Calu3 (cell line): ENCODE measurements around the gene GRM1. TPM values are rescaled to one million over a fixed set of nuclear protein-coding genes. Genes with fewer than 3 reads are reported as not detected.

Experiments
- BruUV-seq: library from RNA; stranded (reverse); fragments of 400-500 nt; replicated peaks from 2 replicates; lab custom pipeline; 2021; lab: Mats Ljungman, UMichigan
- CTCF ChIA-PET: fragments of 300-600 bp; sonication (Branson Sonifier 250); formaldehyde crosslinking; loops from one replicate; lab custom pipeline; 2022; ENCODE audit warnings: antibody characterized with exemption; lab: Charles Lee
- DNase-seq: peaks from one replicate; pipeline ENCODE4 v3.0.0; 2022
- H3K27ac Mint-ChIP-seq: one replicate; pipeline ENCODE4 v1.8.0; 2022; ENCODE audit warnings: mixed read lengths; ENCODE audit not compliant: unreplicated experiment
- H3K27me3 Mint-ChIP-seq: one replicate; pipeline ENCODE4 v1.8.0; 2022; ENCODE audit warnings: mixed read lengths; ENCODE audit not compliant: unreplicated experiment
- H3K36me3 Mint-ChIP-seq: one replicate; pipeline ENCODE4 v1.8.0; 2022; ENCODE audit warnings: mild to moderate bottlenecking, moderate library complexity, mixed read lengths; ENCODE audit not compliant: insufficient read depth, unreplicated experiment
- H3K4me1 Mint-ChIP-seq: one replicate; pipeline ENCODE4 v1.8.0; 2022; ENCODE audit warnings: mild to moderate bottlenecking, low read depth, mixed read lengths; ENCODE audit not compliant: unreplicated experiment
- H3K4me3 Mint-ChIP-seq: one replicate; pipeline ENCODE4 v1.8.0; 2022; ENCODE audit warnings: mild to moderate bottlenecking, low read depth, moderate library complexity, mixed read lengths; ENCODE audit not compliant: unreplicated experiment
- H3K9me3 Mint-ChIP-seq: one replicate; pipeline ENCODE4 v1.8.0; 2022; ENCODE audit warnings: low read depth, mixed read lengths; ENCODE audit not compliant: unreplicated experiment
- CTCF ChIP-seq: fragments of 200-600 bp; IDR thresholded peaks from one replicate; pipeline ENCODE4 v1.8.0; 2022; ENCODE audit warnings: antibody characterized with exemption; ENCODE audit not compliant: unreplicated experiment
- intact Hi-C: fragments of 100-400 bp; cut with micrococcal nuclease; formaldehyde crosslinking; loops from one replicate; pipeline ENCODE4 v1.10.0; 2022; ENCODE audit not compliant: unreplicated experiment
- total RNA-seq: library from RNA; stranded (reverse); gene quantifications from 2 replicates; pipeline ENCODE4 v1.2.3, GENCODE V29; 2022

Gene GRM1
- total RNA-seq, 1 experiment from 2014 or later = not detected

GRCh38 chr6:146183831-146184230, 155.0 kb downstream of the GRM1 start:
- H3K4me3 Mint-ChIP-seq = no peak overlapping the region
- no peak overlapping the region for H3K27ac Mint-ChIP-seq
- no peaks in the 10 kb centered on the region for H3K9me3 Mint-ChIP-seq
- no peak for DNase-seq
- CTCF ChIA-PET = no interaction called here
- no peaks in the 10 kb centered on the region for H3K4me1 Mint-ChIP-seq
- no peaks in the 10 kb centered on the region for H3K27me3 Mint-ChIP-seq
- no peak for TF ChIP-seq CTCF
- BruUV-seq = no TSS peak
- intact Hi-C loops = no loop called here
- no peaks in the 10 kb centered on the region for H3K36me3 Mint-ChIP-seq

DNA sequence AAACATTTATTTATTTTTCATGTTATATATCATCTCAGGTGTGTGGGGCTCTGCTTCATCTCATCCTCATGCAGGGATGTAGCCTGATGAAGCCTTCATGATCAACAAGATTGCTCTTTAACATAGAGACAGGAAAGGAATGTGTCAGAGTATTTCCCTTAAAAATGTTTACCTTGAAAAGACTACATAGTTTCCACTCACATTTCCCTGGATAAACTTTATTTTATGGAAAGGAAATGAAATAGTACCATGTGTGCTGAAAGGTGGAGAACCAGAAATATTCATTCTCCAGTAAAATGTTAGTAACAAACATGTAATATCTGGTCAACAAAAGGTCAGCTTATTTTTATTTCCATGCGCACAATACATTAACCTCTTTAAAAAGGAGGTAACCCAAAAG, 155.8 kb downstream of the GRM1 start:
- Mint-ChIP-seq H3K36me3 (no peaks in the 10 kb centered on the region), H3K4me1 (no peaks in the 10 kb centered on the region), H3K4me3 (no peak overlapping the region), H3K9me3 (no peaks in the 10 kb centered on the region), H3K27ac (no peak overlapping the region), H3K27me3 (no peaks in the 10 kb centered on the region)
- intact Hi-C loops = no loop called here
- TF ChIP-seq CTCF = no peak
- DNase-seq = no peak
- no TSS peak for BruUV-seq
- CTCF ChIA-PET = no interaction called here

- intact Hi-C loops = no loop called here
- TF ChIP-seq CTCF = no peak
- no peak overlapping the region for H3K27ac Mint-ChIP-seq
- no peaks in the 10 kb centered on the region for H3K4me1 Mint-ChIP-seq
- BruUV-seq = no TSS peak
- H3K4me3 Mint-ChIP-seq = no peak overlapping the region
- H3K9me3 Mint-ChIP-seq = no peaks in the 10 kb centered on the region
- CTCF ChIA-PET = no interaction called here
- no peaks in the 10 kb centered on the region for H3K27me3 Mint-ChIP-seq
- DNase-seq = no peak
- H3K36me3 Mint-ChIP-seq = no peaks in the 10 kb centered on the region
These were observed 160.3 kb downstream of the GRM1 start for GRCh38 chr6:146189131-146189530.

GRCh38 chr6:146190581-146190980, 161.7 kb downstream of the GRM1 start:
- BruUV-seq = no TSS peak
- Mint-ChIP-seq H3K9me3 (no peaks in the 10 kb centered on the region), H3K27ac (no peak overlapping the region), H3K4me1 (no peaks in the 10 kb centered on the region), H3K36me3 (no peaks in the 10 kb centered on the region), H3K27me3 (no peaks in the 10 kb centered on the region), H3K4me3 (no peak overlapping the region)
- CTCF ChIA-PET = no interaction called here
- no peak for TF ChIP-seq CTCF
- no peak for DNase-seq
- intact Hi-C loops = no loop called here

DNA sequence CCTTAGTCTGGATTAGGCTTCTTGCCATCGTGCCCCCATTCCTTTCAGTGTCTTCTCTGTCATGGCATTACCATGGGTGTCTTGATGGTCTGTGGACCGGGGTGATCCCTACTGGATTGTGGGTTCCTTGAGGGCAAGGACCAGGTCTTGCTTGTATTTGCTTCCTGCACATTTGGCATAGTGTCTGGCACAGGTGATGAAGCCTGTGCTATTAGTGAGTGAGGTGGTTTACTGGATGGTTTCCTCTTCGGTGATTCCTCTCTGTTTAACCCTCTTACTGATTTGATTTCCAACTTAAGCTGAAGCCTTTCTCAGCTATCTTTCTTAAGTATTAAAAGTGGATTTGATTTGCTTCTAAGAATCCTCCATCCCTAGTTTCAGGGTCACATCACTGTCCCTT, 162.3 kb downstream of the GRM1 start:
- CTCF ChIA-PET = no interaction called here
- no peak overlapping the region for H3K4me3 Mint-ChIP-seq
- TF ChIP-seq CTCF = no peak
- no peaks in the 10 kb centered on the region for H3K27me3 Mint-ChIP-seq
- no peaks in the 10 kb centered on the region for H3K36me3 Mint-ChIP-seq
- intact Hi-C loops = no loop called here
- no peaks in the 10 kb centered on the region for H3K4me1 Mint-ChIP-seq
- no peak for DNase-seq
- no peak overlapping the region for H3K27ac Mint-ChIP-seq
- BruUV-seq = no TSS peak
- H3K9me3 Mint-ChIP-seq = no peaks in the 10 kb centered on the region
